Heart right ventricle (tissue), 16 donors: ENCODE data around the gene ACVR1B. TPM values are rescaled to one million over a fixed set of nuclear protein-coding genes. Genes with fewer than 3 reads are reported as not detected.

ENCODE experiments used
- ATAC-seq, 8 donors: fragments of 200-7000 bp; cut with Tn5 transposase; one replicate each; pipeline ENCODE4 v1.9.1; 2020; ENCODE audit warnings: mild to moderate bottlenecking in 8 of 8, moderate library complexity in 8 of 8, moderate number of reproducible peaks in 1 of 8
- DNase-seq, 2 donors: peaks; one replicate each; pipeline ENCODE4 v3.0.0-alpha.2; 2020
- H3K27ac ChIP-seq, 10 donors: fragments of 200-600 bp; sonication (generic) in 2 of 10; one replicate each; pipeline versions ENCODE4 v1.5.0 to v1.8.0; 2020 to 2022; ENCODE audit warnings: mild to moderate bottlenecking in 3 of 10
- H3K27me3 ChIP-seq, 7 donors: fragments of 200-600 bp; one replicate each; pipeline ENCODE4 v1.8.0; 2021 to 2022; ENCODE audit warnings: mild to moderate bottlenecking in 2 of 7
- H3K36me3 ChIP-seq, 9 donors: fragments of 200-600 bp; sonication (generic) in 1 of 9; one replicate each; pipeline versions ENCODE4 v1.5.0 to v1.8.0; 2020 to 2022; ENCODE audit warnings: mild to moderate bottlenecking in 2 of 9
- H3K4me1 ChIP-seq, 9 donors: fragments of 200-600 bp; sonication (generic) in 1 of 9; one replicate each; pipeline versions ENCODE4 v1.5.0 to v1.8.0; 2020 to 2022; ENCODE audit warnings: mild to moderate bottlenecking in 4 of 9
- H3K4me3 ChIP-seq, 10 donors: fragments of 200-600 bp; sonication (generic) in 2 of 10; one replicate each; pipeline versions ENCODE4 v1.5.0 to v1.8.0; 2020 to 2022; ENCODE audit warnings: mild to moderate bottlenecking in 7 of 10, moderate library complexity in 2 of 10
- H3K9me3 ChIP-seq, 11 donors: fragments of 200-600 bp in 10 of 11; sonication (generic) in 2 of 11; one replicate each; pipeline versions ENCODE4 v1.5.0 to v1.8.0; 2013 to 2022; ENCODE audit warnings: mild to moderate bottlenecking in 2 of 11, control low read depth in 1 of 11, moderate library complexity in 1 of 11
- WGBS, 2 donors: extraction: QIAGEN DNeasy Blood & Tissue Kit; methylation state at CpG; one replicate each; pipeline ENCODE4 v1.1.7; 2013; ENCODE audit warnings: inconsistent platforms in 1 of 2; 5-methylcytosine and 5-hydroxymethylcytosine counted together
- intact Hi-C, 10 donors: fragments of 100-400 bp; cut with DNase I; formaldehyde crosslinking; loops; one replicate each; pipeline versions ENCODE4 v1.11.1 to v1.14.2; 2022
- polyA plus RNA-seq, 2 donors: library from polyadenylated mRNA; stranded (reverse); fragments of 200-250 nt; gene quantifications; one replicate each; pipeline ENCODE4 v1.2.3, GENCODE V29; 2013
- total RNA-seq, 10 donors: library from RNA; stranded (reverse); fragmentation: NEBNext Ultra II Directional in 3 of 10; extraction: Animal tissue kit (Norgen Biotek cat#: 25700) in 3 of 10; gene quantifications; one replicate each; pipeline versions ENCODE4 v1.2.1 to v1.2.4, GENCODE V29; 2021 to 2023
- TF ChIP-seq, protein P1 (sequence below), 9 donors: fragments of 200-600 bp; sonication (generic) in 2 of 9; IDR thresholded peaks; one replicate each; pipeline versions ENCODE4 v1.5.0 to v1.8.0; 2021 to 2022; ENCODE audit warnings: antibody characterized with exemption in 9 of 9, mild to moderate bottlenecking in 5 of 9, moderate library complexity in 1 of 9
- donor health status: Arrhythmogenic right ventricular cardiomyopathy.
- donor health status: ischemic (EF 13 %, LVEDD 7.1; RV severe dilation, severe dysfunction).
- donor health status: healthy with polysubstance abuse.
- donor health status: DM: no; HTN: yes; CAD: no.
- donor health status: DM: no; HTN: no; CAD: no.
- donor health status: ischemic (EF 25% LVEDD 6.9; RV normal size, moderate dysfunction).
- donor health status: ischemic (EF 25% LVEDD 5.7; RV mildly dilated, moderate dysfunction).
- donor health status: healthy.
- donor health status: DM: yes; HTN: yes; CAD: no.
- donor health status: Ischemic cardiomyopathy.
- donor health status: ischemic (EF 35%, LVEDD 5.7; RV mildly dilated, moderate dysfunction).
- donor health status: nonischemic (EF 11% LVEDD 7.7; RV severe dilation, severe dysfunction).
- donor health status: DM: yes; HTN: yes; CAD: no.
- donor health status: PGD.
- donor health status: ischemic (EF 29% LVEDD 5.4; RV normal size, mild dysfunction).
- donor health status: nonischemic (EF 23%, LVEDD 6.1; RV moderate dilation, normal function).

ACVR1B gene
- total and polyA plus RNA-seq, 12 donors: 5.8 to 15.5 (median 9.7) TPM

DNA sequence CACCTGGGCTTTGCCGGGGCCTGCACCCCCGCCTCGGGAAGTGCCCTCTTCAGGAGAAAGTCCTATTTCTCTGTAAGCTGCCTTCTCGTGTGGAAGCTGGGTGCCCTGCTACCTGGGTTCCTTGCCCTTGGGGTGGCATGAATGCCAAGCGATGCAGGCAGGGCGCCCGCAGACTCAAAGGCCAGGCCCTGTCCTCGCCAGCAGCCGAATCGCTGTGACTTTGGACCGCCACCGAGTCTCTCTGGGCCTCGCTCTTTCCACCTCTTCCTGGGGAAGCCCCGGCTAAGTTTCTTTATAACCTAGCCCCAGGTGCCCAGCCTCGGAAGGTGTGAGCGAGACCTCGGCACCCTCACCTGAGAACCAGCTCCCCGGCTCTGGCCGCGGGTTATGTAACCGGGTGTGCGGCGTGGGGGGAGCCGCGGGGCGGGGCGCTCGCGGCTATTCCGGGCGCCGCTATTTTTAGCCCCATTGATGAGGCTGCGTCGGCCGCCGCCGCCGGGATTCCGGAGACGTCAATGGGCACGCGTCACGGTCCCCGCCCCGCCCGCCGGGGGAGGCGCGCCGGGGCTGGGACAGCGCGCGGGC, 85.2 kb downstream of the ACVR1B start:
- intact Hi-C loops: no loop called here
- no peaks in the 10 kb centered on the region for H3K9me3 ChIP-seq
- WGBS, 2 donors: 6 to 9% methylated on average over 52 to 53 of the region's 53 CpGs
- peak; percentile 48 to 73 (median 66) for ATAC-seq
- H3K4me1 ChIP-seq: peaks cover 31 to 94% (median 74%) of the 10 kb centered on the region in 9 donors
- peak; percentile 91 to 94 for DNase-seq
- H3K27me3 ChIP-seq: peaks cover 0 to 5% (median 0%) of the 10 kb centered on the region in 7 donors
- peak overlapping the region; percentile 2 to 95 (median 86) for H3K27ac ChIP-seq
- no peaks in the 10 kb centered on the region for H3K36me3 ChIP-seq
- H3K4me3 ChIP-seq: peak overlapping the region in 9 of 10 donors; percentile 21 to 84 (median 68)
- TF ChIP-seq, protein P1, sequence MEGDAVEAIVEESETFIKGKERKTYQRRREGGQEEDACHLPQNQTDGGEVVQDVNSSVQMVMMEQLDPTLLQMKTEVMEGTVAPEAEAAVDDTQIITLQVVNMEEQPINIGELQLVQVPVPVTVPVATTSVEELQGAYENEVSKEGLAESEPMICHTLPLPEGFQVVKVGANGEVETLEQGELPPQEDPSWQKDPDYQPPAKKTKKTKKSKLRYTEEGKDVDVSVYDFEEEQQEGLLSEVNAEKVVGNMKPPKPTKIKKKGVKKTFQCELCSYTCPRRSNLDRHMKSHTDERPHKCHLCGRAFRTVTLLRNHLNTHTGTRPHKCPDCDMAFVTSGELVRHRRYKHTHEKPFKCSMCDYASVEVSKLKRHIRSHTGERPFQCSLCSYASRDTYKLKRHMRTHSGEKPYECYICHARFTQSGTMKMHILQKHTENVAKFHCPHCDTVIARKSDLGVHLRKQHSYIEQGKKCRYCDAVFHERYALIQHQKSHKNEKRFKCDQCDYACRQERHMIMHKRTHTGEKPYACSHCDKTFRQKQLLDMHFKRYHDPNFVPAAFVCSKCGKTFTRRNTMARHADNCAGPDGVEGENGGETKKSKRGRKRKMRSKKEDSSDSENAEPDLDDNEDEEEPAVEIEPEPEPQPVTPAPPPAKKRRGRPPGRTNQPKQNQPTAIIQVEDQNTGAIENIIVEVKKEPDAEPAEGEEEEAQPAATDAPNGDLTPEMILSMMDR (IDR thresholded peaks at IDR 0.05): no peak

DNA sequence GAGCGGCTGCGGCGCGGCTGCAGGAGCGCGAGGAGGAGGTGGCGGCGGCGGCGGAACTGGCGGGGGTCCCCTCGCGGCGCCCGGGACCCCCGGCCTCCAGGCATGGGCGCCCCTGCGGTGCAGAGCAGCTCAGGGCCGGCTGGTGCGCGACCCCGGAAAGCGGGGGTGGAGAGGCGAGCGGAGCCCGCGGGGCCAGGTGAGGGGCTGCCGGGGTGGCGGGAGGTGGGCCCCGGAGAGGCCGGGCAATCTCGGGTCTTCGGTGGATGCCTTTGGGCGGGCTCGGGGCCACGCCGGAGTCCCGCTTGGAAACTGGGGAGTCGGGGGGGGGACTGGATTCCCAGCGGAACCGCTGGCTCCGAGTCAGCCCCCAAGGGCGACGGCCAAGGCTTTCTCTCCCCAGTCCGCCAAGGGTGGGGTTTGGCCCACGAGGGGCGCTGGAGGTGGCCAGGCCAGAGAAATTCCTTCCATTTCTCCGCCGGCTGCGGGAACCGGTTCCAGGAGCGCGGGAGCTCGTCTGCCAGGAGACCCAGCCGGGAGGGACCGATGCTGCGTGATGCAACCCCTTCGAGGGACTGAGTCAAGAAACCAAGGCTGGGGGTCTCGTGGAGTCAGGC, 85.9 kb downstream of the ACVR1B start:
- H3K27me3 ChIP-seq: peaks cover 0 to 5% (median 0%) of the 10 kb centered on the region in 7 donors
- 1 to 2% methylated on average over 44 to 59 of the region's 59 CpGs for WGBS, 2 donors
- H3K9me3 ChIP-seq: no peaks in the 10 kb centered on the region
- TF ChIP-seq, protein P1 (IDR thresholded peaks at IDR 0.05): peak in 3 of 9 donors; percentile 6 to 34 (median 10)
- intact Hi-C loops: no loop called here
- ATAC-seq: peak in 1 of 8 donors; percentile 1
- peak; percentile 66 to 69 for DNase-seq
- H3K4me1 ChIP-seq: peaks cover 29 to 94% (median 74%) of the 10 kb centered on the region in 9 donors
- H3K27ac ChIP-seq: peak overlapping the region; percentile 81 to 100 (median 94)
- H3K4me3 ChIP-seq: peak overlapping the region; percentile 63 to 87 (median 76)
- H3K36me3 ChIP-seq: no peaks in the 10 kb centered on the region

DNA sequence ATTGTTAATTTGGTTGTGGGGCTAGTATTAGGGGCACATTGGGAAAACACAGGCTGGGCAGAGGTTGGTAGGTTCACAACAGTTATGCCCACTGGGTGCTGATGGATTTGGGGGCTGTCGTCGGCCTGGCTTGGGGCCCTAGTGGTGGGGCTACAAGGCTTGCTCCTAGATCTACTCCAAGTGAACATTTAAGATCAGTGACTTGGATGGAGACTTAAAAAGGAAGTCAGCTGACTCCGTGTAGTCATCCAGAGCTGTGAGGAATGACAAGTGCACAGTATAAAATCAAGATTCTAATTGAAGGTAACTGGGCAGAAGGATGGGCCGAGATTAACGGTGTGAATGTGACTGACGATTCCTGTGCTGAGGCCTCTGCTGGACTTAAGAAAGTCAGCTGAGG, 86.9 kb downstream of the ACVR1B start:
- H3K9me3 ChIP-seq: no peaks in the 10 kb centered on the region
- ATAC-seq: no peak
- H3K4me3 ChIP-seq: peak overlapping the region in 9 of 10 donors; percentile 63 to 87 (median 78)
- intact Hi-C loops: no loop called here
- H3K27me3 ChIP-seq: peaks cover 0 to 5% (median 0%) of the 10 kb centered on the region in 7 donors
- H3K36me3 ChIP-seq: no peaks in the 10 kb centered on the region
- peaks cover 35 to 97% (median 81%) of the 10 kb centered on the region in 9 donors for H3K4me1 ChIP-seq
- WGBS, 2 donors: 48 to 53% methylated on average over 6 of the region's 6 CpGs
- TF ChIP-seq, protein P1 (IDR thresholded peaks at IDR 0.05): no peak
- DNase-seq: no peak
- peak overlapping the region in 9 of 10 donors; percentile 34 to 100 (median 95) for H3K27ac ChIP-seq

DNA sequence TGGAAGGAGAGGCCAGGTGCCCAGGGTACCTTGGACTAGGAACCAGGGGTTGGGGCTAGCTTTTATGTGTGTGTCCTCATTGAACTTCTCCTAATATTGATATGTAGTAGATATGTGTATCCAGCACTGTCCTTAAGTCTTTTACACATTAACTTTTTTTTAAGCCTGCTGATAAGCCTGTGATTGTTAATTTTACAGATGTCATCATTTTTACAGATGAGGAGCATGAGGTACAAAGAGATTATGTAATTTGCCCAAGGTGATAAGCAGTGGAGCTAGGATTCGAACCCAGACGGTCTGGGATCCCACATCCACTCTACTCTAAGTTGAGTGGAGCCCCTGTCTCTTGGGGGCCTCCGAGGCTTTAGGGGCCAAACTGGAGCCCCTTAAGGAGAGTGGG, 89.5 kb downstream of the ACVR1B start:
- H3K4me3 ChIP-seq: no peak overlapping the region
- ATAC-seq (no peak), DNase-seq (no peak)
- H3K9me3 ChIP-seq: no peaks in the 10 kb centered on the region
- WGBS, 2 donors: 75 to 80% methylated on average over 3 of the region's 3 CpGs
- H3K36me3 ChIP-seq: no peaks in the 10 kb centered on the region
- H3K27ac ChIP-seq: peak overlapping the region in 8 of 10 donors; percentile 61 to 100 (median 98)
- TF ChIP-seq, protein P1 (IDR thresholded peaks at IDR 0.05): no peak
- H3K4me1 ChIP-seq: peaks cover 40 to 97% (median 87%) of the 10 kb centered on the region in 9 donors
- peaks cover 0 to 4% (median 0%) of the 10 kb centered on the region in 7 donors for H3K27me3 ChIP-seq
- intact Hi-C loops: no loop called here
